Ovary (tissue), 9 donors: Measurements from ENCODE around the gene POMGNT1. TPM values are rescaled to one million over a fixed set of nuclear protein-coding genes. Genes with fewer than 3 reads are reported as not detected.

Experiments used
- DNase-seq, 5 donors: peaks; one replicate each; pipeline ENCODE4 v3.0.0-alpha.2; 2019 to 2020
- H3K27ac ChIP-seq, 2 donors: fragments of 200-600 bp; one replicate each; pipeline versions ENCODE4 v1.5.1 to v1.8.0; 2019 to 2022
- H3K27me3 ChIP-seq: fragments of 200-600 bp; one replicate; pipeline ENCODE4 v1.8.0; 2022
- H3K36me3 ChIP-seq: fragments of 200-600 bp; sonication (generic); one replicate; pipeline ENCODE4 v1.5.1; 2019
- H3K4me1 ChIP-seq: one replicate; pipeline ENCODE4 v1.8.1; 2013; ENCODE audit warnings: mild to moderate bottlenecking, moderate library complexity; ENCODE audit not compliant: insufficient read depth
- H3K4me3 ChIP-seq: fragments of 200-600 bp; sonication (generic); one replicate; pipeline ENCODE4 v1.5.1; 2017
- H3K9me3 ChIP-seq, 2 donors: fragments of 200-600 bp in 1 of 2; sonication (generic) in 1 of 2; one replicate each; pipeline versions ENCODE4 v1.5.1 to v1.8.1; 2013 to 2019; ENCODE audit warnings: mild to moderate bottlenecking in 1 of 2, moderate library complexity in 1 of 2
- CTCF ChIP-seq, 3 donors: fragments of 450-650 bp in 2 of 3; fragments of 200-600 bp in 1 of 3; IDR thresholded peaks; one replicate each; pipeline versions ENCODE4 v1.5.1 to v1.8.0; 2016 to 2022; ENCODE audit warnings: antibody characterized with exemption in 3 of 3, mild to moderate bottlenecking in 1 of 3
- EP300 ChIP-seq: sonication (generic); formaldehyde crosslinking; IDR thresholded peaks from one replicate; pipeline ENCODE4 v1.6.1; 2017; ENCODE audit warnings: antibody characterized with exemption
- POLR2A ChIP-seq: fragments of 450-650 bp; IDR thresholded peaks from one replicate; pipeline ENCODE4 v1.6.1; 2017; ENCODE audit warnings: antibody characterized with exemption, mild to moderate bottlenecking, moderate library complexity
- WGBS, 3 donors: extraction: QIAGEN DNeasy Blood & Tissue Kit in 1 of 3; methylation state at CpG; one replicate each; pipeline versions ENCODE4 v1.1.5 to v1.1.7; 2013 to 2017; 5-methylcytosine and 5-hydroxymethylcytosine counted together
- intact Hi-C, 4 donors: fragments of 100-400 bp; cut with DNase I; formaldehyde crosslinking; loops; one replicate each; pipeline versions ENCODE4 v1.11.0 to v1.15.1; 2022 to 2023
- polyA plus RNA-seq, 2 donors: library from polyadenylated mRNA; stranded (reverse); fragments of 200-250 nt in 1 of 2; fragments of 350-450 nt in 1 of 2; fragmentation: Illumina TruSeq in 1 of 2; extraction: RNeasy Lipid Tissue Mini Kit (QIAGEN cat#74804) in 1 of 2; gene quantifications; one replicate each; pipeline ENCODE4 v1.2.3, GENCODE V29; 2013 to 2014
- total RNA-seq, 7 donors: library from RNA; depleted of rRNA in 2 of 7; stranded (reverse); fragments of >200 nt in 2 of 7; fragmentation: NEBNext Ultra II Directional in 3 of 7; extraction: Animal tissue kit (Norgen Biotek cat#: 25700) in 3 of 7; gene quantifications; one replicate each; pipeline versions ENCODE4 v1.1.0 to v1.2.4, GENCODE V29; 2016 to 2023
- donor health status: DM: no; HTN: no; CAD: no; lungs with moderate emphysema.
- donor health status: DM: no; HTN: no; CAD: no.
- donor health status: Bipolar disorder and iron deficiency.
- donor health status: DM: yes; HTN: yes; CAD: no.
- donor health status: DM: no; HTN: no; CAD: no.
- donor health status: DM: yes; HTN: yes; CAD: no.

Gene POMGNT1
- total and polyA plus RNA-seq, 9 donors: 19.1 to 49.2 (median 40.2) TPM

- 70 to 71% (median 70%) methylated on average over 7 of the region's 7 CpGs for WGBS, 3 donors
- no peaks in the 10 kb centered on the region for H3K27me3 ChIP-seq
- no peak for DNase-seq
- no peaks in the 10 kb centered on the region for H3K36me3 ChIP-seq
- no peaks in the 10 kb centered on the region for H3K9me3 ChIP-seq
- intact Hi-C loops: loop anchor here in 2 of 4 donors (5.0 to 10.0 kb wide), 2 partner anchors 148 to 300 kb away; no protein-coding TSS in a partner anchor
- peaks cover 3% of the 10 kb centered on the region for H3K4me1 ChIP-seq
- TF ChIP-seq EP300 (no peak), POLR2A (no peak), CTCF (IDR thresholded peaks at IDR 0.05) (no peak)
- H3K4me3 ChIP-seq: no peak overlapping the region
- H3K27ac ChIP-seq: no peak overlapping the region
Observed at GRCh38 chr1:46184920-46185658, 13.1 kb downstream of the POMGNT1 start.

GRCh38 chr1:46183926-46184557 is 14.2 kb downstream of the POMGNT1 start:
- 77 to 87% (median 80%) methylated on average over 12 of the region's 12 CpGs for WGBS, 3 donors
- Histone ChIP-seq H3K36me3 (no peaks in the 10 kb centered on the region), H3K9me3 (no peaks in the 10 kb centered on the region), H3K27me3 (no peaks in the 10 kb centered on the region), H3K4me1 (peaks cover 3% of the 10 kb centered on the region), H3K4me3 (no peak overlapping the region), H3K27ac (peak overlapping the region in 1 of 2 donors; percentile 48)
- DNase-seq: no peak
- TF ChIP-seq EP300 (no peak), POLR2A (no peak), CTCF (IDR thresholded peaks at IDR 0.05) (no peak)
- intact Hi-C loops: loop anchor here in 2 of 4 donors (5.0 to 10.0 kb wide), 2 partner anchors 147 to 299 kb away; no protein-coding TSS in a partner anchor

- peak in 4 of 5 donors; percentile 48 to 60 (median 52) for DNase-seq
- H3K27ac ChIP-seq: peak overlapping the region in 1 of 2 donors; percentile 48
- TF ChIP-seq CTCF (IDR thresholded peaks at IDR 0.05) (no peak), POLR2A (no peak), EP300 (no peak)
- no peak overlapping the region for H3K4me3 ChIP-seq
- no peaks in the 10 kb centered on the region for H3K36me3 ChIP-seq
- 56 to 63% (median 59%) methylated on average over 8 of the region's 8 CpGs for WGBS, 3 donors
- no peaks in the 10 kb centered on the region for H3K27me3 ChIP-seq
- intact Hi-C loops: loop anchor here in 2 of 4 donors (5.0 to 10.0 kb wide), 2 partner anchors 146 to 298 kb away; no protein-coding TSS in a partner anchor
- peaks cover 3% of the 10 kb centered on the region for H3K4me1 ChIP-seq
- H3K9me3 ChIP-seq: no peaks in the 10 kb centered on the region
Observed at GRCh38 chr1:46183079-46183847, 15.0 kb downstream of the POMGNT1 start.
